ENCODE data around the gene DNM3. TPM values are rescaled to one million over a fixed set of nuclear protein-coding genes. Genes with fewer than 3 reads are reported as not detected.

The DNM3 gene
- total RNA-seq, 4 donors from 2014 or later = 2.7 to 3.3 TPM; not detected in 2

GRCh38 chr1:172083191-172083590 is 241.9 kb downstream of the DNM3 start:
- WGBS, 2 donors (ENCODE audit: low coverage in 1 of 2) = 70 to 89% methylated on average over 1 of the region's 1 CpG
- intact Hi-C loops (cut with DNase I; ENCODE audit: low total_unique reads) = no loop called here
- in situ Hi-C loops (cut with MboI; ENCODE audit: low pct_ligation_motif_present in 1 of 4, low pct_unique_long_range_greater_than_20kb in 1 of 4, low sequenced_read_pairs in 3 of 4) = loop anchor here in 2 of 4 donors (25.0 kb wide), 1 partner anchor 329 kb away; the partner anchor contains the start of gene C1orf105 (in 2 of the 2)
- Histone ChIP-seq H3K27ac (no peak overlapping the region), H3K4me1 (no peaks in the 10 kb centered on the region), H3K4me3 (no peak overlapping the region), H3K9me3 (no peaks in the 10 kb centered on the region), H3K36me3 (no peaks in the 10 kb centered on the region), H3K27me3 (no peaks in the 10 kb centered on the region)
- TF ChIP-seq POLR2AphosphoS5 (IDR thresholded peaks at IDR 0.05) (no peak), CTCF (IDR thresholded peaks at IDR 0.05) (no peak), POLR2A (IDR thresholded peaks at IDR 0.05) (no peak), EP300 (IDR thresholded peaks at IDR 0.05; ENCODE audit: low read depth) (no peak)
- no peak for DNase-seq

GRCh38 chr1:172084876-172085275 is 243.6 kb downstream of the DNM3 start:
- Histone ChIP-seq H3K36me3 (no peaks in the 10 kb centered on the region), H3K27ac (no peak overlapping the region), H3K4me1 (peaks cover 0 to 4% (median 0%) of the 10 kb centered on the region in 4 donors), H3K9me3 (no peaks in the 10 kb centered on the region), H3K4me3 (no peak overlapping the region), H3K27me3 (no peaks in the 10 kb centered on the region)
- 71 to 74% methylated on average over 2 of the region's 2 CpGs for WGBS, 2 donors (ENCODE audit: low coverage in 1 of 2)
- in situ Hi-C loops (cut with MboI; ENCODE audit: low pct_ligation_motif_present in 1 of 4, low pct_unique_long_range_greater_than_20kb in 1 of 4, low sequenced_read_pairs in 3 of 4) = loop anchor here in 2 of 4 donors (25.0 kb wide), 1 partner anchor 327 kb away; the partner anchor contains the start of gene C1orf105 (in 2 of the 2)
- no peak for DNase-seq
- TF ChIP-seq EP300 (IDR thresholded peaks at IDR 0.05; ENCODE audit: low read depth) (no peak), POLR2AphosphoS5 (IDR thresholded peaks at IDR 0.05) (no peak), CTCF (IDR thresholded peaks at IDR 0.05) (no peak), POLR2A (IDR thresholded peaks at IDR 0.05) (no peak)
- intact Hi-C loops (cut with DNase I; ENCODE audit: low total_unique reads) = no loop called here

- DNase-seq = no peak
Measured at GRCh38 chr1:172085317-172085716, 244.0 kb downstream of the DNM3 start.

GRCh38 chr1:172086137-172086536 is 244.8 kb downstream of the DNM3 start:
- 90% methylated on average over 2 of the region's 2 CpGs for WGBS, 2 donors (ENCODE audit: low coverage in 1 of 2)
- no peak for DNase-seq

More at GRCh38 chr1:172085317-172085716, 244.0 kb downstream of the DNM3 start:
- H3K9me3 ChIP-seq = no peaks in the 10 kb centered on the region
- intact Hi-C loops (cut with DNase I; ENCODE audit: low total_unique reads) = no loop called here
- H3K27ac ChIP-seq = no peak overlapping the region
- peaks cover 0 to 4% (median 0%) of the 10 kb centered on the region in 4 donors for H3K4me1 ChIP-seq
- H3K27me3 ChIP-seq = no peaks in the 10 kb centered on the region
- H3K36me3 ChIP-seq = no peaks in the 10 kb centered on the region
- in situ Hi-C loops (cut with MboI; ENCODE audit: low pct_ligation_motif_present in 1 of 4, low pct_unique_long_range_greater_than_20kb in 1 of 4, low sequenced_read_pairs in 3 of 4) = loop anchor here in 2 of 4 donors (25.0 kb wide), 1 partner anchor 327 kb away; the partner anchor contains the start of gene C1orf105 (in 2 of the 2)
- no peak overlapping the region for H3K4me3 ChIP-seq
- TF ChIP-seq POLR2A (IDR thresholded peaks at IDR 0.05) = no peak
- TF ChIP-seq CTCF (IDR thresholded peaks at IDR 0.05) = no peak
- no peak for TF ChIP-seq POLR2AphosphoS5 (IDR thresholded peaks at IDR 0.05)
- TF ChIP-seq EP300 (IDR thresholded peaks at IDR 0.05; ENCODE audit: low read depth) = no peak
- 70 to 93% methylated on average over 3 of the region's 3 CpGs for WGBS, 2 donors (ENCODE audit: low coverage in 1 of 2)

More at GRCh38 chr1:172086137-172086536, 244.8 kb downstream of the DNM3 start:
- Histone ChIP-seq H3K9me3 (no peaks in the 10 kb centered on the region), H3K4me3 (no peak overlapping the region), H3K4me1 (peaks cover 0 to 4% (median 0%) of the 10 kb centered on the region in 4 donors), H3K27ac (no peak overlapping the region), H3K27me3 (no peaks in the 10 kb centered on the region), H3K36me3 (no peaks in the 10 kb centered on the region)
- in situ Hi-C loops (cut with MboI; ENCODE audit: low pct_ligation_motif_present in 1 of 4, low pct_unique_long_range_greater_than_20kb in 1 of 4, low sequenced_read_pairs in 3 of 4) = loop anchor here in 2 of 4 donors (25.0 kb wide), 1 partner anchor 326 kb away; the partner anchor contains the start of gene C1orf105 (in 2 of the 2)
- intact Hi-C loops (cut with DNase I; ENCODE audit: low total_unique reads) = no loop called here
- TF ChIP-seq EP300 (IDR thresholded peaks at IDR 0.05; ENCODE audit: low read depth) = no peak
- TF ChIP-seq POLR2A (IDR thresholded peaks at IDR 0.05) = no peak
- no peak for TF ChIP-seq POLR2AphosphoS5 (IDR thresholded peaks at IDR 0.05)
- no peak for TF ChIP-seq CTCF (IDR thresholded peaks at IDR 0.05)
